HG03025 (cell line): ENCODE measurements around the gene C10orf67.
A peak's percentile ranks its signal among the peaks of the same experiment; 100 is the strongest.
"Not testable (repeated sequence)": the region's sequence is repeated elsewhere in the genome, so short reads cannot be mapped to it uniquely, and the experiment has no call there.

Experiments used
- ATAC-seq: cut with Tn5 transposase; IDR thresholded peaks from one replicate; pipeline ENCODE4 v1.9.1; 2021; ENCODE audit warnings: mild to moderate bottlenecking, moderate library complexity; ENCODE audit not compliant: unreplicated experiment, low FRiP score

Gene C10orf67

GRCh38 chr10:23326544-23327307, 17.9 kb downstream of the C10orf67 start:
- ATAC-seq = no peak

GRCh38 chr10:23325132-23325531, 19.5 kb downstream of the C10orf67 start:
- peak; percentile 83 for ATAC-seq

- no peak for ATAC-seq
These were observed 20.2 kb downstream of the C10orf67 start for GRCh38 chr10:23324351-23324750.

- no peak for ATAC-seq
These were observed 22.5 kb downstream of the C10orf67 start for GRCh38 chr10:23322082-23322481.

- ATAC-seq = no peak
These were observed 24.8 kb downstream of the C10orf67 start for GRCh38 chr10:23319835-23320234.

GRCh38 chr10:23318359-23318758, 26.2 kb downstream of the C10orf67 start:
- ATAC-seq = no peak

GRCh38 chr10:23317416-23317815, 27.2 kb downstream of the C10orf67 start:
- ATAC-seq = no peak

GRCh38 chr10:23316406-23316805, 28.2 kb downstream of the C10orf67 start:
- no peak for ATAC-seq

GRCh38 chr10:23315966-23316365, 28.6 kb downstream of the C10orf67 start:
- ATAC-seq = no peak

GRCh38 chr10:23314835-23315239, 29.8 kb downstream of the C10orf67 start:
- ATAC-seq = no peak

- ATAC-seq = no peak
These were observed 33.6 kb downstream of the C10orf67 start for GRCh38 chr10:23311034-23311433.

GRCh38 chr10:23310404-23310803, 34.2 kb downstream of the C10orf67 start:
- no peak for ATAC-seq

- not testable (repeated sequence) for ATAC-seq
These were observed 44.6 kb downstream of the C10orf67 start for GRCh38 chr10:23299961-23300360.

- no peak for ATAC-seq
These were observed 49.9 kb downstream of the C10orf67 start for GRCh38 chr10:23294638-23295247.

GRCh38 chr10:23293973-23294590, 50.5 kb downstream of the C10orf67 start:
- no peak for ATAC-seq

- peak; percentile 74 for ATAC-seq
These were observed 51.4 kb downstream of the C10orf67 start for GRCh38 chr10:23293145-23293724.

GRCh38 chr10:23291551-23292334, 52.9 kb downstream of the C10orf67 start:
- ATAC-seq = no peak

- ATAC-seq = no peak
These were observed 59.8 kb downstream of the C10orf67 start for GRCh38 chr10:23284674-23285335.

- ATAC-seq = no peak
These were observed 60.4 kb downstream of the C10orf67 start for GRCh38 chr10:23284155-23284554.

GRCh38 chr10:23283680-23284079, 60.9 kb downstream of the C10orf67 start:
- no peak for ATAC-seq
